ENCODE data around the gene SLC2A1. TPM values are rescaled to one million over a fixed set of nuclear protein-coding genes. Genes with fewer than 3 reads are reported as not detected.
A peak's percentile ranks its signal among the peaks of the same experiment; 100 is the strongest.

The SLC2A1 gene
- total RNA-seq, 1 donor from 2014 or later, result 506 TPM

GRCh38 chr1:42927274-42927841 lies 31.3 kb downstream of the SLC2A1 start:
- H3K36me3 ChIP-seq (ENCODE audit: insufficient read depth, low read length), result peaks cover 56% of the 10 kb centered on the region
- no peak overlapping the region for H3K27ac ChIP-seq (ENCODE audit: low read depth, low read length)
- Mint-ChIP-seq H3K9me3 (ENCODE audit: unreplicated experiment) (no peaks in the 10 kb centered on the region), H3K4me1 (ENCODE audit: low read depth, unreplicated experiment) (peaks cover 39% of the 10 kb centered on the region), H3K27me3 (ENCODE audit: low read depth, unreplicated experiment) (no peaks in the 10 kb centered on the region), H3K27ac (ENCODE audit: unreplicated experiment) (no peak overlapping the region), H3K4me3 (ENCODE audit: unreplicated experiment) (no peak overlapping the region), H3K36me3 (ENCODE audit: low read depth, unreplicated experiment) (peaks cover 32% of the 10 kb centered on the region)
- TF ChIP-seq EZH2 (IDR thresholded peaks at IDR 0.05; ENCODE audit: insufficient read depth, low read length) (no peak), CTCF (IDR thresholded peaks at IDR 0.05; ENCODE audit: insufficient read depth, low read depth, low read length) (no peak)
- peaks cover 13% of the 10 kb centered on the region for H4K20me1 ChIP-seq (ENCODE audit: insufficient read depth, low read length)
- no peak overlapping the region for H3K4me2 ChIP-seq (ENCODE audit: low read length)
- no peak for DNase-seq (ENCODE audit: low read depth)
- H3K4me3 ChIP-seq (ENCODE audit: insufficient read depth, low read depth, low read length), result no peak overlapping the region
- no peaks in the 10 kb centered on the region for H3K9me3 ChIP-seq (ENCODE audit: insufficient read depth, low read depth, low read length)
- FAIRE-seq, result no peak
- H3K4me1 ChIP-seq (ENCODE audit: insufficient read depth, low read length), result peaks cover 17% of the 10 kb centered on the region
- no peak overlapping the region for H2AFZ ChIP-seq (ENCODE audit: low read depth, low read length)
- no peaks in the 10 kb centered on the region for H3K27me3 ChIP-seq (ENCODE audit: insufficient read depth, low read length)
- peaks cover 24% of the 10 kb centered on the region for H3K79me2 ChIP-seq (ENCODE audit: insufficient read depth, low read length)
- H3K9ac ChIP-seq (ENCODE audit: low read length), result no peak overlapping the region

- Histone ChIP-seq H3K4me1 (ENCODE audit: insufficient read depth, low read length) (peaks cover 15% of the 10 kb centered on the region), H3K9ac (ENCODE audit: low read length) (no peak overlapping the region), H2AFZ (ENCODE audit: low read depth, low read length) (no peak overlapping the region), H3K4me3 (ENCODE audit: insufficient read depth, low read depth, low read length) (no peak overlapping the region), H3K27me3 (ENCODE audit: insufficient read depth, low read length) (no peaks in the 10 kb centered on the region), H3K9me3 (ENCODE audit: insufficient read depth, low read depth, low read length) (no peaks in the 10 kb centered on the region), H4K20me1 (ENCODE audit: insufficient read depth, low read length) (peaks cover 10% of the 10 kb centered on the region), H3K79me2 (ENCODE audit: insufficient read depth, low read length) (peaks cover 19% of the 10 kb centered on the region), H3K4me2 (ENCODE audit: low read length) (no peak overlapping the region), H3K27ac (ENCODE audit: low read depth, low read length) (no peak overlapping the region), H3K36me3 (ENCODE audit: insufficient read depth, low read length) (peaks cover 56% of the 10 kb centered on the region)
- Mint-ChIP-seq H3K9me3 (ENCODE audit: unreplicated experiment) (no peaks in the 10 kb centered on the region), H3K4me3 (ENCODE audit: unreplicated experiment) (no peak overlapping the region), H3K27ac (ENCODE audit: unreplicated experiment) (peak overlapping the region; percentile 28), H3K27me3 (ENCODE audit: low read depth, unreplicated experiment) (no peaks in the 10 kb centered on the region), H3K36me3 (ENCODE audit: low read depth, unreplicated experiment) (peaks cover 32% of the 10 kb centered on the region), H3K4me1 (ENCODE audit: low read depth, unreplicated experiment) (peaks cover 35% of the 10 kb centered on the region)
- no peak for FAIRE-seq
- TF ChIP-seq CTCF (IDR thresholded peaks at IDR 0.05; ENCODE audit: insufficient read depth, low read depth, low read length) (no peak), EZH2 (IDR thresholded peaks at IDR 0.05; ENCODE audit: insufficient read depth, low read length) (no peak)
- no peak for DNase-seq (ENCODE audit: low read depth)
Observed at GRCh38 chr1:42926879-42927242, 31.8 kb downstream of the SLC2A1 start.

- peaks cover 15% of the 10 kb centered on the region for H3K4me1 ChIP-seq (ENCODE audit: insufficient read depth, low read length)
- no peak overlapping the region for H3K9ac ChIP-seq (ENCODE audit: low read length)
- Mint-ChIP-seq H3K36me3 (ENCODE audit: low read depth, unreplicated experiment) (peaks cover 31% of the 10 kb centered on the region), H3K27me3 (ENCODE audit: low read depth, unreplicated experiment) (no peaks in the 10 kb centered on the region), H3K4me1 (ENCODE audit: low read depth, unreplicated experiment) (peaks cover 33% of the 10 kb centered on the region), H3K9me3 (ENCODE audit: unreplicated experiment) (no peaks in the 10 kb centered on the region), H3K4me3 (ENCODE audit: unreplicated experiment) (no peak overlapping the region), H3K27ac (ENCODE audit: unreplicated experiment) (peak overlapping the region; percentile 23)
- no peak for FAIRE-seq
- no peak overlapping the region for H3K27ac ChIP-seq (ENCODE audit: low read depth, low read length)
- no peak for DNase-seq (ENCODE audit: low read depth)
- H3K79me2 ChIP-seq (ENCODE audit: insufficient read depth, low read length), result peaks cover 14% of the 10 kb centered on the region
- H3K4me2 ChIP-seq (ENCODE audit: low read length), result no peak overlapping the region
- H2AFZ ChIP-seq (ENCODE audit: low read depth, low read length), result no peak overlapping the region
- no peaks in the 10 kb centered on the region for H3K9me3 ChIP-seq (ENCODE audit: insufficient read depth, low read depth, low read length)
- no peak for TF ChIP-seq EZH2 (IDR thresholded peaks at IDR 0.05; ENCODE audit: insufficient read depth, low read length)
- TF ChIP-seq CTCF (IDR thresholded peaks at IDR 0.05; ENCODE audit: insufficient read depth, low read depth, low read length), result no peak
- no peak overlapping the region for H3K4me3 ChIP-seq (ENCODE audit: insufficient read depth, low read depth, low read length)
- peaks cover 56% of the 10 kb centered on the region for H3K36me3 ChIP-seq (ENCODE audit: insufficient read depth, low read length)
- peaks cover 9% of the 10 kb centered on the region for H4K20me1 ChIP-seq (ENCODE audit: insufficient read depth, low read length)
- H3K27me3 ChIP-seq (ENCODE audit: insufficient read depth, low read length), result no peaks in the 10 kb centered on the region
Observed at GRCh38 chr1:42926235-42926878, 32.3 kb downstream of the SLC2A1 start.
